Neural cell (in vitro differentiated cells): Measurements from ENCODE around the gene KLHL42. TPM values are rescaled to one million over a fixed set of nuclear protein-coding genes. Genes with fewer than 3 reads are reported as not detected.

Experiments used
- H2AFZ ChIP-seq: fragments of 200-600, 300-800 bp; sonication (generic), shearing (Covaris generic); 2 replicates; pipeline ENCODE4 v1.6.0; 2014; ENCODE audit warnings: low read depth, mild to moderate bottlenecking, antibody characterized with exemption, low read length, moderate library complexity
- H3F3A ChIP-seq: fragments of 200-600 bp; shearing (Covaris generic); 2 replicates; pipeline ENCODE4 v1.6.1; 2016; ENCODE audit warnings: mild to moderate bottlenecking, moderate library complexity, mixed read lengths, antibody characterized with exemption, low read length; ENCODE audit not compliant: insufficient read depth, poor library complexity, severe bottlenecking
- H3K27ac ChIP-seq: fragments of 200-600, 300-800 bp; sonication (generic), shearing (Covaris generic); 2 replicates; pipeline ENCODE4 v1.5.1; 2014; ENCODE audit warnings: mild to moderate bottlenecking, low read length, moderate library complexity
- H3K27me3 ChIP-seq: fragments of 300-800, 200-600 bp; sonication (generic), shearing (Covaris generic); 2 replicates; pipeline ENCODE4 v1.6.0; 2014; ENCODE audit warnings: mild to moderate bottlenecking, low read depth, low read length, moderate library complexity; ENCODE audit not compliant: insufficient read depth
- H3K36me3 ChIP-seq: fragments of 300-800, 200-600 bp; sonication (generic), shearing (Covaris generic); 2 replicates; pipeline ENCODE4 v1.5.1; 2014; ENCODE audit warnings: mild to moderate bottlenecking, antibody characterized with exemption, low read length, moderate library complexity; ENCODE audit not compliant: insufficient read depth
- H3K4me2 ChIP-seq: fragments of 300-800, 200-600 bp; sonication (generic), shearing (Covaris generic); 2 replicates; pipeline ENCODE4 v1.6.0; 2014; ENCODE audit warnings: mild to moderate bottlenecking, low read length
- H3K4me3 ChIP-seq: fragments of 300-800, 200-600 bp; sonication (generic), shearing (Covaris generic); 2 replicates; pipeline ENCODE4 v1.5.1; 2014; ENCODE audit warnings: mild to moderate bottlenecking, low read length, moderate library complexity
- H3K79me2 ChIP-seq: fragments of 200-600 bp; shearing (Covaris generic); replicated peaks from 2 replicates; pipeline ENCODE4 v1.6.0; 2014; ENCODE audit warnings: mild to moderate bottlenecking, low read length, moderate library complexity; ENCODE audit not compliant: insufficient read depth
- H3K9ac ChIP-seq: fragments of 300-800, 200-600 bp; sonication (generic), shearing (Covaris generic); 2 replicates; pipeline ENCODE4 v1.6.1; 2016; ENCODE audit warnings: mild to moderate bottlenecking, low read length, mixed read lengths
- H3K9me2 ChIP-seq: fragments of 200-600 bp; shearing (Covaris generic); 2 replicates; pipeline ENCODE4 v1.6.1; 2016; ENCODE audit warnings: mild to moderate bottlenecking, low read length, mixed read lengths; ENCODE audit not compliant: insufficient read depth
- H3K9me3 ChIP-seq: fragments of 200-600, 300-800 bp; sonication (generic), shearing (Covaris generic); 2 replicates; pipeline ENCODE4 v1.6.1; 2016; ENCODE audit warnings: mild to moderate bottlenecking, mixed run types, low read length, moderate library complexity, mixed read lengths
- H4K20me1 ChIP-seq: fragments of 200-600 bp; shearing (Covaris generic); 2 replicates; pipeline ENCODE4 v1.6.1; 2016; ENCODE audit warnings: mild to moderate bottlenecking, mixed run types; ENCODE audit not compliant: insufficient read depth
- EP300 ChIP-seq: fragments of 450-650 bp; conservative IDR thresholded peaks from 2 replicates; pipeline ENCODE4 v1.6.1; 2014; ENCODE audit warnings: antibody characterized with exemption, mild to moderate bottlenecking, moderate library complexity; ENCODE audit not compliant: poor library complexity, severe bottlenecking
- EZH2 ChIP-seq: fragments of 200-600, 300-800 bp; shearing (Covaris generic), sonication (generic); IDR thresholded peaks from 2 replicates; pipeline ENCODE4 v1.6.1; 2014; ENCODE audit warnings: antibody characterized with exemption, low read length, borderline replicate concordance, mild to moderate bottlenecking; ENCODE audit not compliant: insufficient read depth, poor library complexity, severe bottlenecking
- MXI1 ChIP-seq: fragments of 450-650 bp; conservative IDR thresholded peaks from 2 replicates; pipeline ENCODE4 v1.6.1; 2014; ENCODE audit warnings: antibody characterized with exemption, mild to moderate bottlenecking; ENCODE audit not compliant: poor library complexity, severe bottlenecking
- POLR2AphosphoS5 ChIP-seq: IDR thresholded peaks from 2 replicates; pipeline ENCODE4 v1.6.1; 2012
- RAD21 ChIP-seq: fragments of 450-650 bp; conservative IDR thresholded peaks from 2 replicates; pipeline ENCODE4 v1.6.1; 2014; ENCODE audit warnings: antibody characterized with exemption, mild to moderate bottlenecking, moderate library complexity
- SMC3 ChIP-seq: fragments of 450-650 bp; conservative IDR thresholded peaks from 2 replicates; pipeline ENCODE4 v1.6.1; 2014; ENCODE audit warnings: antibody characterized with exemption, mild to moderate bottlenecking, moderate library complexity; ENCODE audit not compliant: poor library complexity
- TAF1 ChIP-seq: IDR thresholded peaks from 2 replicates; pipeline ENCODE4 v1.6.1; 2012; ENCODE audit warnings: low read depth
- polyA plus RNA-seq: library from polyadenylated mRNA; depleted of rRNA; stranded (reverse); fragments of >200 nt; gene quantifications from 2 replicates; pipeline ENCODE4 v1.2.3, GENCODE V29; 2014
- TF ChIP-seq, protein P1 (sequence below): fragments of 450-650 bp; IDR thresholded peaks from 2 replicates; pipeline ENCODE4 v1.5.1; 2014; ENCODE audit warnings: antibody characterized with exemption, mild to moderate bottlenecking, moderate library complexity; ENCODE audit not compliant: poor library complexity, severe bottlenecking
- TF ChIP-seq, protein P2 (sequence below): IDR thresholded peaks from 2 replicates; pipeline ENCODE4 v1.6.1; 2012; ENCODE audit warnings: borderline replicate concordance

KLHL42 gene
- polyA plus RNA-seq, 1 donor from 2014 or later, result 52.2 TPM

DNA sequence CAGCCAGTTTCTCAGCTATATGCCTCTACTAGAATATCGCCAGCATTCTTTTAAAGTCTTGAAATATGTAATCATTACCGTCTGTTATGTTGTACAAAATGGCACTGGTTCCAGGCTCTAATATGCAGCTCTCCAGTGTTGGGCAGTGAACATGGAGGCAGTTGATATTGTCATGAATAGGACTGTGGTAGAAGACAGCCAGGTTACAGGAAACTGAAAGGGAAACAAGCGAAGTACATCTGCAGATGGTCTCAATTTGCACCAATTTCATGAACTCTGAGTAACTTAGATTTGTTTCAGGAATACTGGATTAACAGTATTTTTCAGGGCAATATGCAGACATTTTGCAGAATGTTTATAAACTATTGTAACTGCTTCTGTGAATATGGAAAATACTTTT is 13.4 kb upstream of the KLHL42 start:
- no peaks in the 10 kb centered on the region for H3K36me3 ChIP-seq
- H3K27me3 ChIP-seq, result no peaks in the 10 kb centered on the region
- H3K9me2 ChIP-seq, result no peaks in the 10 kb centered on the region
- no peak overlapping the region for H3K4me3 ChIP-seq
- no peak overlapping the region for H3K9ac ChIP-seq
- H3F3A ChIP-seq, result no peaks in the 10 kb centered on the region
- H2AFZ ChIP-seq, result no peak overlapping the region
- no peak overlapping the region for H3K4me2 ChIP-seq
- H3K9me3 ChIP-seq, result no peaks in the 10 kb centered on the region
- H4K20me1 ChIP-seq, result no peaks in the 10 kb centered on the region
- H3K79me2 ChIP-seq, result no peaks in the 10 kb centered on the region
- no peak overlapping the region for H3K27ac ChIP-seq
- TF ChIP-seq, protein P1, sequence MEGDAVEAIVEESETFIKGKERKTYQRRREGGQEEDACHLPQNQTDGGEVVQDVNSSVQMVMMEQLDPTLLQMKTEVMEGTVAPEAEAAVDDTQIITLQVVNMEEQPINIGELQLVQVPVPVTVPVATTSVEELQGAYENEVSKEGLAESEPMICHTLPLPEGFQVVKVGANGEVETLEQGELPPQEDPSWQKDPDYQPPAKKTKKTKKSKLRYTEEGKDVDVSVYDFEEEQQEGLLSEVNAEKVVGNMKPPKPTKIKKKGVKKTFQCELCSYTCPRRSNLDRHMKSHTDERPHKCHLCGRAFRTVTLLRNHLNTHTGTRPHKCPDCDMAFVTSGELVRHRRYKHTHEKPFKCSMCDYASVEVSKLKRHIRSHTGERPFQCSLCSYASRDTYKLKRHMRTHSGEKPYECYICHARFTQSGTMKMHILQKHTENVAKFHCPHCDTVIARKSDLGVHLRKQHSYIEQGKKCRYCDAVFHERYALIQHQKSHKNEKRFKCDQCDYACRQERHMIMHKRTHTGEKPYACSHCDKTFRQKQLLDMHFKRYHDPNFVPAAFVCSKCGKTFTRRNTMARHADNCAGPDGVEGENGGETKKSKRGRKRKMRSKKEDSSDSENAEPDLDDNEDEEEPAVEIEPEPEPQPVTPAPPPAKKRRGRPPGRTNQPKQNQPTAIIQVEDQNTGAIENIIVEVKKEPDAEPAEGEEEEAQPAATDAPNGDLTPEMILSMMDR, result no peak
- TF ChIP-seq EZH2, result no peak
- TF ChIP-seq EP300, result no peak
- no peak for TF ChIP-seq TAF1
- TF ChIP-seq, protein P2, sequence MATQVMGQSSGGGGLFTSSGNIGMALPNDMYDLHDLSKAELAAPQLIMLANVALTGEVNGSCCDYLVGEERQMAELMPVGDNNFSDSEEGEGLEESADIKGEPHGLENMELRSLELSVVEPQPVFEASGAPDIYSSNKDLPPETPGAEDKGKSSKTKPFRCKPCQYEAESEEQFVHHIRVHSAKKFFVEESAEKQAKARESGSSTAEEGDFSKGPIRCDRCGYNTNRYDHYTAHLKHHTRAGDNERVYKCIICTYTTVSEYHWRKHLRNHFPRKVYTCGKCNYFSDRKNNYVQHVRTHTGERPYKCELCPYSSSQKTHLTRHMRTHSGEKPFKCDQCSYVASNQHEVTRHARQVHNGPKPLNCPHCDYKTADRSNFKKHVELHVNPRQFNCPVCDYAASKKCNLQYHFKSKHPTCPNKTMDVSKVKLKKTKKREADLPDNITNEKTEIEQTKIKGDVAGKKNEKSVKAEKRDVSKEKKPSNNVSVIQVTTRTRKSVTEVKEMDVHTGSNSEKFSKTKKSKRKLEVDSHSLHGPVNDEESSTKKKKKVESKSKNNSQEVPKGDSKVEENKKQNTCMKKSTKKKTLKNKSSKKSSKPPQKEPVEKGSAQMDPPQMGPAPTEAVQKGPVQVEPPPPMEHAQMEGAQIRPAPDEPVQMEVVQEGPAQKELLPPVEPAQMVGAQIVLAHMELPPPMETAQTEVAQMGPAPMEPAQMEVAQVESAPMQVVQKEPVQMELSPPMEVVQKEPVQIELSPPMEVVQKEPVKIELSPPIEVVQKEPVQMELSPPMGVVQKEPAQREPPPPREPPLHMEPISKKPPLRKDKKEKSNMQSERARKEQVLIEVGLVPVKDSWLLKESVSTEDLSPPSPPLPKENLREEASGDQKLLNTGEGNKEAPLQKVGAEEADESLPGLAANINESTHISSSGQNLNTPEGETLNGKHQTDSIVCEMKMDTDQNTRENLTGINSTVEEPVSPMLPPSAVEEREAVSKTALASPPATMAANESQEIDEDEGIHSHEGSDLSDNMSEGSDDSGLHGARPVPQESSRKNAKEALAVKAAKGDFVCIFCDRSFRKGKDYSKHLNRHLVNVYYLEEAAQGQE, result no peak
- no peak for TF ChIP-seq SMC3

DNA sequence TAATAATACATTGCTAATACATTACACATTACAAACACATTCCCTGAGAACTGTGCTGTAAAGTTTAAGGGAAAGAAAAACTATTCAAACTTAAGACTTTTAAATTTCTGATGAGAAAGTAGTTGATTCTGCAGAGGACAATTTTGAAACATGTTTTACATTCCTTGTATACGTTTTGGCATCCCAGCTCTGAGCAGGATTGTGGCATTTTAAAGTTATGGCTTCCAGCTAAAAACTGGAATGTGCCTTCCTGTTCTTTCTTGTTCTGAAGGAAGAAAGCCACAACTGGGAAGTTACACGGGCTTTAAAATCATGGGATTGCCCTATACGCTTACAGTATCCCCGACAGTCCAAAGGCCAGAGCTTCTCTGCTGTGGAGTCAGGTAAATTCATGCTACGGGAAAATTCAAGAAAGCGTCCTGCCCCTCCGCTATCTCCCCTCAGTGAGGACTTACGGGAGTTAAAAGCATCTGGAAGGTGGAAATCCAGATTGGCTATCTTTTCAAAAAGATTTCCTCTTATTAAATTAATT is 10.8 kb upstream of the KLHL42 start:
- TF ChIP-seq TAF1, result no peak
- no peak for TF ChIP-seq EP300
- TF ChIP-seq, protein P2, result no peak
- TF ChIP-seq, protein P1, result no peak
- TF ChIP-seq SMC3, result no peak
- TF ChIP-seq EZH2, result no peak
- TF ChIP-seq POLR2AphosphoS5, result no peak
- TF ChIP-seq MXI1, result no peak
- no peak for TF ChIP-seq RAD21
- Histone ChIP-seq H3F3A (no peaks in the 10 kb centered on the region), H3K9me3 (no peaks in the 10 kb centered on the region), H3K27ac (no peak overlapping the region), H3K9me2 (no peaks in the 10 kb centered on the region), H3K4me3 (no peak overlapping the region), H3K4me2 (no peak overlapping the region), H2AFZ (no peak overlapping the region), H3K9ac (no peak overlapping the region), H3K36me3 (no peaks in the 10 kb centered on the region), H4K20me1 (no peaks in the 10 kb centered on the region), H3K79me2 (no peaks in the 10 kb centered on the region), H3K27me3 (no peaks in the 10 kb centered on the region)
